NCI-H2081 (cell line): ENCODE data around the gene EPB41.
"Not testable (repeated sequence)": the region's sequence is repeated elsewhere in the genome, so short reads cannot be mapped to it uniquely, and the experiment has no call there.

Experiments
- DNase-seq, 2 experiments: peaks; one replicate each; lab custom pipeline; 2025; lab: John Stamatoyannopoulos, UW

The EPB41 gene

GRCh38 chr1:29052941-29053340, 138.6 kb downstream of the EPB41 start:
- DNase-seq: no peak

- DNase-seq: no peak
Measured at GRCh38 chr1:29055160-29055559, 140.8 kb downstream of the EPB41 start.

GRCh38 chr1:29056256-29056655, 141.9 kb downstream of the EPB41 start:
- no peak for DNase-seq

GRCh38 chr1:29057700-29058099, 143.3 kb downstream of the EPB41 start:
- DNase-seq: no peak

GRCh38 chr1:29062157-29062942, 148.0 kb downstream of the EPB41 start:
- DNase-seq: no peak

GRCh38 chr1:29064064-29064463, 149.7 kb downstream of the EPB41 start:
- no peak for DNase-seq

GRCh38 chr1:29077155-29077554, 162.8 kb downstream of the EPB41 start:
- DNase-seq: no peak

GRCh38 chr1:29079916-29080629, 165.7 kb downstream of the EPB41 start:
- DNase-seq: not testable (repeated sequence)

- DNase-seq: no peak
Measured at GRCh38 chr1:29081201-29081600, 166.8 kb downstream of the EPB41 start.

- no peak for DNase-seq
Measured at GRCh38 chr1:29082519-29082918, 168.2 kb downstream of the EPB41 start.

GRCh38 chr1:29083317-29084195, 169.2 kb downstream of the EPB41 start:
- DNase-seq: peak in 1 of 2 experiments; percentile 5

GRCh38 chr1:29084196-29084521, 169.8 kb downstream of the EPB41 start:
- DNase-seq: no peak

GRCh38 chr1:29090937-29091618, 176.7 kb downstream of the EPB41 start:
- DNase-seq: peak; percentile 55 to 84

GRCh38 chr1:29092704-29093103, 178.3 kb downstream of the EPB41 start:
- DNase-seq: not testable (repeated sequence)

GRCh38 chr1:29094433-29094832, 180.1 kb downstream of the EPB41 start:
- no peak for DNase-seq

- no peak for DNase-seq
Measured at GRCh38 chr1:29094954-29095353, 180.6 kb downstream of the EPB41 start.

- DNase-seq: peak; percentile 93 to 97
Measured at GRCh38 chr1:29096231-29096886, 182.0 kb downstream of the EPB41 start.

GRCh38 chr1:29099286-29099685, 184.9 kb downstream of the EPB41 start:
- no peak for DNase-seq

- DNase-seq: no peak
Measured at GRCh38 chr1:29100487-29100886, 186.1 kb downstream of the EPB41 start.

GRCh38 chr1:29105822-29106221, 191.5 kb downstream of the EPB41 start:
- DNase-seq: no peak

GRCh38 chr1:29108041-29108440, 193.7 kb downstream of the EPB41 start:
- not testable (repeated sequence) for DNase-seq
